ENCODE data around the gene DHODH. TPM values are rescaled to one million over a fixed set of nuclear protein-coding genes. Genes with fewer than 3 reads are reported as not detected.

The DHODH gene
- total and polyA plus RNA-seq, 2 donors (not counting 3 experiments of a cell fraction or from before 2014, with no cell fraction given): 5.8 to 9.2 TPM

GRCh38 chr16:72044296-72044695 lies 35.8 kb downstream of the DHODH start:
- H3K4me2 ChIP-seq (ENCODE audit: insufficient read depth, low read length): no peak overlapping the region
- dilution Hi-C loops (cut with MboI; ENCODE audit: extremely low pct_ligation_motif_present, low sequenced_read_pairs) (no loop called here), intact Hi-C loops (cut with micrococcal nuclease) (no loop called here)
- ChIA-PET POLR2A (no interaction called here), CTCF (no interaction called here)
- H3K9me1 ChIP-seq (replicated peaks; ENCODE audit: control insufficient read depth, extremely low read depth, insufficient read depth, low read length): no peaks in the 10 kb centered on the region
- no peaks in the 10 kb centered on the region for H3K36me3 ChIP-seq (ENCODE audit: control insufficient read depth in 2 of 2, extremely low read depth in 1 of 2, insufficient read depth in 2 of 2, low read length in 2 of 2)
- DNase-seq (ENCODE audit: low read depth, low spot score) (no peak), FAIRE-seq (no peak)
- no peaks in the 10 kb centered on the region for H3K4me1 ChIP-seq (ENCODE audit: control insufficient read depth, extremely low read depth, insufficient read depth, low read length)
- H2AFZ ChIP-seq (ENCODE audit: low read depth, low read length): no peak overlapping the region
- no peak overlapping the region for H3K4me3 ChIP-seq (replicated peaks in 1 of 3; ENCODE audit: insufficient read depth in 1 of 3, low read depth in 1 of 3, low read length in 3 of 3)
- H3K27ac ChIP-seq (ENCODE audit: insufficient read depth, low read depth, low read length): no peak overlapping the region
- no peak for TF ChIP-seq MAX (IDR thresholded peaks at IDR 0.05; ENCODE audit: insufficient read depth, insufficient read length)
- TF ChIP-seq MYC (IDR thresholded peaks at IDR 0.05; ENCODE audit: low read depth, low read length): no peak
- no peak for TF ChIP-seq POLR2AphosphoS5 (IDR thresholded peaks at IDR 0.05; ENCODE audit: insufficient read depth, low read depth, low read length)
- no peak for TF ChIP-seq GATA2 (IDR thresholded peaks at IDR 0.05; ENCODE audit: insufficient read depth, insufficient read length, low read depth, low read length)
- no peak for TF ChIP-seq FOS (IDR thresholded peaks at IDR 0.05; ENCODE audit: borderline replicate concordance, insufficient read depth, low read length)
- no peak for TF ChIP-seq JUN (IDR thresholded peaks at IDR 0.05; ENCODE audit: borderline replicate concordance, insufficient read depth, insufficient read length, low read depth)
- TF ChIP-seq EZH2 (IDR thresholded peaks at IDR 0.05; ENCODE audit: borderline replicate concordance, low read depth, low read length, severe bottlenecking): no peak
- TF ChIP-seq POLR2A (IDR thresholded peaks at IDR 0.05; ENCODE audit: low read depth, low read length): no peak
- no peak for TF ChIP-seq CTCF (IDR thresholded peaks at IDR 0.05; ENCODE audit: extremely low read depth in 1 of 2, insufficient read depth in 1 of 2, low read depth in 1 of 2, low read length in 2 of 2)
- H3K27me3 ChIP-seq (ENCODE audit: control insufficient read depth in 2 of 2, insufficient read depth in 2 of 2, low read length in 2 of 2): no peaks in the 10 kb centered on the region
- H4K20me1 ChIP-seq (replicated peaks; ENCODE audit: control insufficient read depth, extremely low read depth, insufficient read depth, low read length): no peaks in the 10 kb centered on the region
- BruUV-seq (replicated peaks): no TSS peak
- no peaks in the 10 kb centered on the region for H3K9me3 ChIP-seq (replicated peaks; ENCODE audit: control insufficient read depth, insufficient read depth, low read length)
- no peak overlapping the region for H3K9ac ChIP-seq (replicated peaks; ENCODE audit: extremely low read depth, insufficient read depth, low read length)
- no peaks in the 10 kb centered on the region for H3K79me2 ChIP-seq (ENCODE audit: control insufficient read depth, insufficient read depth, low read length)
